Activated naive CD8-positive, alpha-beta T cell treated with anti-CD3 and anti-CD28 coated beads, Interleukin-2, amount 10 ng/mL, durations not matched to agents 7 days and 5 days (primary cell): Measurements from ENCODE around the gene FAM25C. TPM values are rescaled to one million over a fixed set of nuclear protein-coding genes. Genes with fewer than 3 reads are reported as not detected.
"Not testable (repeated sequence)": the region's sequence is repeated elsewhere in the genome, so short reads cannot be mapped to it uniquely, and the experiment has no call there.

Source experiments
- ATAC-seq: fragments of 150-1000 bp; cut with Tn5 transposase; one replicate; pipeline ENCODE4 v1.10.0; 2021; ENCODE audit warnings: low read depth, moderate library complexity
- POLR2A ChIA-PET: fragments of 350-600 bp; sonication (Branson Sonifier 250); formaldehyde crosslinking; loops from one replicate; lab custom pipeline; 2021; ENCODE audit warnings: antibody characterized with exemption; lab: Charles Lee
- DNase-seq: peaks from one replicate; pipeline ENCODE4 v3.0.0; 2021
- H3K27ac Mint-ChIP-seq: one replicate; pipeline ENCODE4 v1.8.0; 2022; ENCODE audit warnings: mild to moderate bottlenecking, mixed read lengths
- H3K27me3 Mint-ChIP-seq: one replicate; pipeline ENCODE4 v1.8.0; 2022; ENCODE audit warnings: mild to moderate bottlenecking, moderate library complexity, mixed read lengths
- H3K36me3 Mint-ChIP-seq: one replicate; pipeline ENCODE4 v1.8.0; 2021; ENCODE audit warnings: mild to moderate bottlenecking, mixed read lengths
- H3K4me1 Mint-ChIP-seq: one replicate; pipeline ENCODE4 v1.8.0; 2021; ENCODE audit warnings: mixed read lengths
- H3K4me3 Mint-ChIP-seq: one replicate; pipeline ENCODE4 v1.8.0; 2022; ENCODE audit warnings: mild to moderate bottlenecking, moderate library complexity, mixed read lengths
- H3K9me3 Mint-ChIP-seq: one replicate; pipeline ENCODE4 v1.8.0; 2021; ENCODE audit warnings: mixed read lengths
- total RNA-seq, 2 experiments: library from RNA; stranded (reverse); gene quantifications; one replicate each; pipeline ENCODE4 v1.2.3, GENCODE V29; 2021

The FAM25C gene
- total RNA-seq: not detected

GRCh38 chr10:47999691-48000090, at the start of gene FAM25C:
Gene FAM25C, minus strand, starts transcription at chr10:47999791. Its CDS starts 26 bp downstream, at chr10:47999765.
- H3K27ac Mint-ChIP-seq, H3K36me3 Mint-ChIP-seq, H3K27me3 Mint-ChIP-seq, H3K9me3 Mint-ChIP-seq, POLR2A ChIA-PET, H3K4me3 Mint-ChIP-seq, H3K4me1 Mint-ChIP-seq, ATAC-seq, DNase-seq: not testable (repeated sequence)

- H3K36me3 Mint-ChIP-seq, POLR2A ChIA-PET, H3K9me3 Mint-ChIP-seq, H3K4me3 Mint-ChIP-seq, H3K4me1 Mint-ChIP-seq, H3K27ac Mint-ChIP-seq, H3K27me3 Mint-ChIP-seq, DNase-seq, ATAC-seq: not testable (repeated sequence)
Measured at GRCh38 chr10:48044557-48044956, 45.0 kb upstream of the FAM25C start.

- H3K27me3 Mint-ChIP-seq, H3K9me3 Mint-ChIP-seq, H3K36me3 Mint-ChIP-seq, ATAC-seq, POLR2A ChIA-PET, H3K4me1 Mint-ChIP-seq, H3K4me3 Mint-ChIP-seq, H3K27ac Mint-ChIP-seq, DNase-seq: not testable (repeated sequence)
Measured at GRCh38 chr10:48031390-48031789, 31.8 kb upstream of the FAM25C start.

- POLR2A ChIA-PET, H3K36me3 Mint-ChIP-seq, H3K4me1 Mint-ChIP-seq, ATAC-seq, H3K27ac Mint-ChIP-seq, H3K9me3 Mint-ChIP-seq, H3K27me3 Mint-ChIP-seq, H3K4me3 Mint-ChIP-seq, DNase-seq: not testable (repeated sequence)
Measured at GRCh38 chr10:48002306-48002705, 2.7 kb upstream of the FAM25C start.

GRCh38 chr10:47994045-47994444, 5.5 kb downstream of the FAM25C start:
- H3K9me3 Mint-ChIP-seq, H3K27ac Mint-ChIP-seq, H3K4me3 Mint-ChIP-seq, H3K4me1 Mint-ChIP-seq, ATAC-seq, DNase-seq, POLR2A ChIA-PET, H3K27me3 Mint-ChIP-seq, H3K36me3 Mint-ChIP-seq: not testable (repeated sequence)

- H3K27ac Mint-ChIP-seq, DNase-seq, H3K4me3 Mint-ChIP-seq, POLR2A ChIA-PET, ATAC-seq, H3K27me3 Mint-ChIP-seq, H3K9me3 Mint-ChIP-seq, H3K4me1 Mint-ChIP-seq, H3K36me3 Mint-ChIP-seq: not testable (repeated sequence)
Measured at GRCh38 chr10:47992560-47992959, 7.0 kb downstream of the FAM25C start.

GRCh38 chr10:47991706-47992105, 7.9 kb downstream of the FAM25C start:
- H3K36me3 Mint-ChIP-seq, H3K27ac Mint-ChIP-seq, H3K4me1 Mint-ChIP-seq, POLR2A ChIA-PET, H3K4me3 Mint-ChIP-seq, H3K27me3 Mint-ChIP-seq, H3K9me3 Mint-ChIP-seq, DNase-seq, ATAC-seq: not testable (repeated sequence)

GRCh38 chr10:47990097-47990496, 9.5 kb downstream of the FAM25C start:
- H3K27me3 Mint-ChIP-seq, DNase-seq, ATAC-seq, H3K4me3 Mint-ChIP-seq, H3K4me1 Mint-ChIP-seq, H3K27ac Mint-ChIP-seq, POLR2A ChIA-PET, H3K9me3 Mint-ChIP-seq, H3K36me3 Mint-ChIP-seq: not testable (repeated sequence)

GRCh38 chr10:47989542-47989950, 10.0 kb downstream of the FAM25C start:
- DNase-seq, H3K4me3 Mint-ChIP-seq, H3K36me3 Mint-ChIP-seq, POLR2A ChIA-PET, H3K9me3 Mint-ChIP-seq, H3K27ac Mint-ChIP-seq, H3K27me3 Mint-ChIP-seq, H3K4me1 Mint-ChIP-seq, ATAC-seq: not testable (repeated sequence)

GRCh38 chr10:47988718-47989541, 10.7 kb downstream of the FAM25C start:
- POLR2A ChIA-PET, H3K27ac Mint-ChIP-seq, H3K27me3 Mint-ChIP-seq, H3K4me3 Mint-ChIP-seq, H3K4me1 Mint-ChIP-seq, H3K9me3 Mint-ChIP-seq, H3K36me3 Mint-ChIP-seq, ATAC-seq, DNase-seq: not testable (repeated sequence)

- H3K4me1 Mint-ChIP-seq, H3K9me3 Mint-ChIP-seq, H3K27me3 Mint-ChIP-seq, H3K4me3 Mint-ChIP-seq, H3K27ac Mint-ChIP-seq, DNase-seq, ATAC-seq, POLR2A ChIA-PET, H3K36me3 Mint-ChIP-seq: not testable (repeated sequence)
Measured at GRCh38 chr10:47987952-47988351, 11.6 kb downstream of the FAM25C start.

- H3K9me3 Mint-ChIP-seq, H3K27ac Mint-ChIP-seq, H3K4me1 Mint-ChIP-seq, DNase-seq, POLR2A ChIA-PET, H3K27me3 Mint-ChIP-seq, H3K36me3 Mint-ChIP-seq: not testable (repeated sequence)
- H3K4me3 Mint-ChIP-seq: peak overlapping the region; percentile 30
- ATAC-seq: peak; percentile 91
Measured at GRCh38 chr10:47986413-47987230, 13.0 kb downstream of the FAM25C start.

GRCh38 chr10:47975409-47975808, 24.2 kb downstream of the FAM25C start:
- H3K4me1 Mint-ChIP-seq, H3K27ac Mint-ChIP-seq, H3K4me3 Mint-ChIP-seq, H3K9me3 Mint-ChIP-seq, H3K27me3 Mint-ChIP-seq, ATAC-seq, DNase-seq, POLR2A ChIA-PET, H3K36me3 Mint-ChIP-seq: not testable (repeated sequence)

GRCh38 chr10:47973131-47973530, 26.5 kb downstream of the FAM25C start:
- H3K27me3 Mint-ChIP-seq, ATAC-seq, POLR2A ChIA-PET, H3K4me3 Mint-ChIP-seq, DNase-seq, H3K4me1 Mint-ChIP-seq, H3K9me3 Mint-ChIP-seq, H3K27ac Mint-ChIP-seq, H3K36me3 Mint-ChIP-seq: not testable (repeated sequence)
